Tibial nerve (tissue), 4 donors: ENCODE results near the gene CADPS2. TPM values are rescaled to one million over a fixed set of nuclear protein-coding genes. Genes with fewer than 3 reads are reported as not detected.

Source experiments
- DNase-seq, 2 donors: peaks; one replicate each; pipeline ENCODE4 v3.0.0-alpha.2; 2019; ENCODE audit warnings: low spot score in 2 of 2
- H3K27ac ChIP-seq, 4 donors: fragments of 200-600 bp; sonication (generic) in 3 of 4; one replicate each; pipeline ENCODE4 v1.5.1; 2017 to 2019; ENCODE audit warnings: mild to moderate bottlenecking in 1 of 4
- H3K27me3 ChIP-seq, 2 donors: fragments of 200-600 bp; sonication (generic) in 1 of 2; one replicate each; pipeline versions ENCODE4 v1.5.1 to v1.6.0; 2017 to 2019
- H3K36me3 ChIP-seq, 3 donors: fragments of 200-600 bp; sonication (generic); one replicate each; pipeline ENCODE4 v1.5.1; 2018 to 2019
- H3K4me1 ChIP-seq, 4 donors: fragments of 200-600 bp; sonication (generic) in 3 of 4; one replicate each; pipeline ENCODE4 v1.5.1; 2017 to 2019
- H3K4me3 ChIP-seq, 4 donors: fragments of 200-600 bp; sonication (generic) in 3 of 4; one replicate each; pipeline ENCODE4 v1.5.1; 2017 to 2019; ENCODE audit warnings: mild to moderate bottlenecking in 1 of 4, moderate library complexity in 1 of 4
- H3K9me3 ChIP-seq, 4 donors: fragments of 200-600 bp; sonication (generic) in 3 of 4; one replicate each; pipeline ENCODE4 v1.5.1; 2017 to 2019
- CTCF ChIP-seq, 5 experiments: fragments of 200-600 bp in 3 of 5; fragments of 450-650 bp in 2 of 5; sonication (generic) in 3 of 5; IDR thresholded peaks; one replicate each; pipeline ENCODE4 v1.5.1; 2016 to 2019; ENCODE audit warnings: antibody characterized with exemption in 5 of 5, mild to moderate bottlenecking in 3 of 5, moderate library complexity in 2 of 5
- EP300 ChIP-seq, 2 donors: sonication (generic); formaldehyde crosslinking; IDR thresholded peaks; one replicate each; pipeline ENCODE4 v1.6.1; 2017; ENCODE audit warnings: antibody characterized with exemption in 2 of 2, mild to moderate bottlenecking in 1 of 2
- POLR2A ChIP-seq, 2 donors: fragments of 450-650 bp; IDR thresholded peaks; one replicate each; pipeline ENCODE4 v1.6.1; 2017; ENCODE audit warnings: antibody characterized with exemption in 2 of 2, mild to moderate bottlenecking in 2 of 2, moderate library complexity in 2 of 2
- WGBS, 2 donors: methylation state at CpG; one replicate each; pipeline ENCODE4 v1.1.5; 2018; 5-methylcytosine and 5-hydroxymethylcytosine counted together
- total RNA-seq, 4 donors: library from RNA; depleted of rRNA; stranded (reverse); fragments of >200 nt; gene quantifications; one replicate each; pipeline ENCODE4 v1.1.0, GENCODE V29; 2016

CADPS2 gene
- total RNA-seq, 4 donors from 2014 or later: 20.3 to 44.4 (median 27.1) TPM

GRCh38 chr7:122578350-122578749, 307.9 kb downstream of the CADPS2 start:
- no peaks in the 10 kb centered on the region for H3K9me3 ChIP-seq
- no peak overlapping the region for H3K4me3 ChIP-seq
- TF ChIP-seq CTCF (IDR thresholded peaks at IDR 0.05) (no peak), EP300 (IDR thresholded peaks at IDR 0.05) (no peak), POLR2A (IDR thresholded peaks at IDR 0.05) (no peak)

GRCh38 chr7:122577449-122578003, 308.7 kb downstream of the CADPS2 start:
- no peak overlapping the region for H3K4me3 ChIP-seq
- peaks cover 0 to 6% (median 0%) of the 10 kb centered on the region in 3 donors for H3K36me3 ChIP-seq
- no peaks in the 10 kb centered on the region for H3K27me3 ChIP-seq
- no peaks in the 10 kb centered on the region for H3K4me1 ChIP-seq
- H3K27ac ChIP-seq: no peak overlapping the region
- H3K9me3 ChIP-seq: no peaks in the 10 kb centered on the region
- 75 to 76% methylated on average over 4 of the region's 4 CpGs for WGBS, 2 donors
- TF ChIP-seq POLR2A (IDR thresholded peaks at IDR 0.05): no peak
- TF ChIP-seq EP300 (IDR thresholded peaks at IDR 0.05): no peak
- no peak for TF ChIP-seq CTCF (IDR thresholded peaks at IDR 0.05)
- no peak for DNase-seq

More at GRCh38 chr7:122578350-122578749, 307.9 kb downstream of the CADPS2 start:
- WGBS, 2 donors: 83% methylated on average over 2 of the region's 2 CpGs
- Histone ChIP-seq H3K4me1 (no peaks in the 10 kb centered on the region), H3K27ac (no peak overlapping the region), H3K36me3 (peaks cover 0 to 6% (median 0%) of the 10 kb centered on the region in 3 donors), H3K27me3 (no peaks in the 10 kb centered on the region)
- no peak for DNase-seq

- Histone ChIP-seq H3K27ac (no peak overlapping the region), H3K27me3 (no peaks in the 10 kb centered on the region), H3K4me3 (no peak overlapping the region), H3K4me1 (no peaks in the 10 kb centered on the region), H3K9me3 (no peaks in the 10 kb centered on the region), H3K36me3 (peaks cover 0 to 6% (median 0%) of the 10 kb centered on the region in 3 donors)
- DNase-seq: no peak
- WGBS, 2 donors: 84 to 85% methylated on average over 4 of the region's 4 CpGs
- TF ChIP-seq EP300 (IDR thresholded peaks at IDR 0.05) (no peak), CTCF (IDR thresholded peaks at IDR 0.05) (no peak), POLR2A (IDR thresholded peaks at IDR 0.05) (no peak)
These were observed 313.6 kb downstream of the CADPS2 start for GRCh38 chr7:122572706-122573105.

GRCh38 chr7:122561326-122561725, 324.9 kb downstream of the CADPS2 start:
- H3K36me3 ChIP-seq: no peaks in the 10 kb centered on the region
- no peaks in the 10 kb centered on the region for H3K27me3 ChIP-seq
- no peaks in the 10 kb centered on the region for H3K9me3 ChIP-seq
- TF ChIP-seq POLR2A (IDR thresholded peaks at IDR 0.05) (no peak), CTCF (IDR thresholded peaks at IDR 0.05) (no peak), EP300 (IDR thresholded peaks at IDR 0.05) (no peak)
- H3K4me3 ChIP-seq: no peak overlapping the region
- no peaks in the 10 kb centered on the region for H3K4me1 ChIP-seq
- H3K27ac ChIP-seq: no peak overlapping the region
- no peak for DNase-seq
- 90 to 94% methylated on average over 2 of the region's 2 CpGs for WGBS, 2 donors

- Histone ChIP-seq H3K27me3 (no peaks in the 10 kb centered on the region), H3K27ac (no peak overlapping the region), H3K4me3 (no peak overlapping the region), H3K9me3 (no peaks in the 10 kb centered on the region), H3K36me3 (no peaks in the 10 kb centered on the region), H3K4me1 (no peaks in the 10 kb centered on the region)
- no peak for TF ChIP-seq POLR2A (IDR thresholded peaks at IDR 0.05)
- TF ChIP-seq EP300 (IDR thresholded peaks at IDR 0.05): no peak
- TF ChIP-seq CTCF (IDR thresholded peaks at IDR 0.05): no peak
- WGBS, 2 donors: 68 to 70% methylated on average over 7 of the region's 7 CpGs
- DNase-seq: no peak
These were observed 329.3 kb downstream of the CADPS2 start for GRCh38 chr7:122556873-122557542.
